ENCODE measurements around the gene SLC25A39. TPM values are rescaled to one million over a fixed set of nuclear protein-coding genes. Genes with fewer than 3 reads are reported as not detected.

Gene SLC25A39
- total and polyA plus RNA-seq, 9 of the 15 experiments (the other 6 are each of a cell fraction or from before 2014, with no cell fraction given): 4.8 to 267 (median 140) TPM

- Histone ChIP-seq H3K4me1 (replicated peaks in 1 of 2; ENCODE audit: control insufficient read depth in 2 of 2, insufficient read depth in 2 of 2, low read length in 2 of 2) (peaks cover 0 to 28% of the 10 kb centered on the region in 2 experiments; a peak in 3 of 5 replicates), H4K20me1 (replicated peaks; ENCODE audit: control insufficient read depth, insufficient read depth, low read length) (peaks cover 9% of the 10 kb centered on the region), H3K9me3 (replicated peaks; ENCODE audit: control insufficient read depth, insufficient read depth, low read depth, low read length) (no peaks in the 10 kb centered on the region), H3K27ac (ENCODE audit: extremely low read depth, low read depth, low read length) (no peak overlapping the region), H3K79me2 (ENCODE audit: control insufficient read depth, insufficient read depth, low read length) (no peaks in the 10 kb centered on the region), H2AFZ (ENCODE audit: low read depth, low read length) (no peak overlapping the region), H3K27me3 (ENCODE audit: control insufficient read depth in 2 of 2, insufficient read depth in 2 of 2, low read length in 2 of 2) (no peaks in the 10 kb centered on the region; a peak in 1 of 5 replicates), H3K4me2 (ENCODE audit: insufficient read depth, low read length) (no peak overlapping the region), H3K36me3 (ENCODE audit: control insufficient read depth, insufficient read depth, low read length) (no peaks in the 10 kb centered on the region), H3K9me1 (ENCODE audit: control insufficient read depth, insufficient read depth, low read length) (no peaks in the 10 kb centered on the region), H3K4me3 (no peak overlapping the region), H3K9ac (ENCODE audit: insufficient read depth in 1 of 2, low read depth in 2 of 2, low read length in 2 of 2) (no peak overlapping the region; a peak in 1 of 4 replicates)
- in situ Hi-C loops (cut with MboI): no loop called here
- TSS peak; percentile 38 for BruUV-seq (replicated peaks)
- ATAC-seq (no peak), DNase-seq (ENCODE audit: extremely low read depth in 1 of 4, low spot score in 3 of 4) (no peak), FAIRE-seq (no peak)
- intact Hi-C loops (cut with micrococcal nuclease): no loop called here
- TF ChIP-seq TEAD1 (CRISPR knock-in tag; IDR thresholded peaks at IDR 0.05) (no peak), NFIC (IDR thresholded peaks at IDR 0.05) (peak; percentile 39; the same call in 1 of the 2 replicates), JUN (IDR thresholded peaks at IDR 0.05; ENCODE audit: borderline replicate concordance, low read depth, low read length) (no peak), JUN (CRISPR knock-in tag; IDR thresholded peaks at IDR 0.05; ENCODE audit: borderline replicate concordance) (no peak), CLOCK (CRISPR knock-in tag; IDR thresholded peaks at IDR 0.05; ENCODE audit: borderline replicate concordance) (no peak), ZKSCAN3 (CRISPR knock-in tag; IDR thresholded peaks at IDR 0.05) (no peak)
- CTCF ChIA-PET (ENCODE audit: low intra/inter-chr PET ratio): no interaction called here
- 47% methylated on average over 8 of the region's 11 CpGs for WGBS (ENCODE audit: insufficient coverage, low coverage, missing lambda C conversion rate)
- POLR2A ChIA-PET: interaction anchor here (0.5 to 2.4 kb wide), 8 partner anchors 10 to 190 kb away, joined by 3 to 15 read pairs (median 4); no protein-coding TSS in a partner anchor
These were observed 37.0 kb upstream of the SLC25A39 start for GRCh38 chr17:44361292-44362260.
